ENCODE measurements around the gene QPCTL. TPM values are rescaled to one million over a fixed set of nuclear protein-coding genes. Genes with fewer than 3 reads are reported as not detected.

QPCTL gene
- total and polyA plus RNA-seq, 9 of the 15 experiments (the other 6 are each of a cell fraction or from before 2014, with no cell fraction given) = 0.99 to 31.3 (median 12.7) TPM

DNA sequence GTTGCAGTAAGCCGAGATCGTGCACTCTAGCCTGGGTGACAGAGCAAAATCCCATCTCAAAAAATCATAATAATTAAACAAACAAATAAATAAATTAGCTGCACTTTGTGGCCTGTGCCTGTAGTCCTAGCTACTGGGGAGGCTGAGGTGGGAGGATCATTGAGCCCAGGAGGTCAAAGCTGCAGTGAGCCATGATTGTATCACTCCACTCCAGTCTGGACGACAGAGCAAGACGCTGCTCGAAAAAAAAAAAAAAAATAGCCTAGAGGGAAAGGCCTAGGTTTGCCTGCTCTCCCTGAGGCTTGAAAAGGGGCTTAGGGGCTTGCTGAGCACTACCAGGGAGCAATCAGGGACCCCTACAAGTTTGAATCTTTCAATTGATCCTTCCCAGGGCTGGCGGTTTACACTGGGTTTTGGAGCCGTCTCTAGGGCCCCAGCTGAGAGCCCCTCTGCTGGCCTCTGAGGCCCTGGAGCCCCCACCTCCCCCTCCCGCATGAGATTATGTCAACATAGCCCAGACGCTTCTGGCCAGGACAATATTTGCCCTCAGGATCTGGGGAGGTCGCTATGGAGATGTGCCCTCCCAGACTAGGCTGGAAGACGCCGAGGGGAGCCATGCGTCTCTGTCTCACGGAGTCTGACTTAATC is 34.8 kb upstream of the QPCTL start:
- BruUV-seq (replicated peaks) = no TSS peak
- ATAC-seq = peak; percentile 33
- TF ChIP-seq BCOR (IDR thresholded peaks at IDR 0.05) (peak; percentile 39; the same call in 1 of the 2 replicates), CREB1 (IDR thresholded peaks at IDR 0.05) (no peak), CREB1 (CRISPR knock-in tag; IDR thresholded peaks at IDR 0.05) (no peak), ZNF384 (IDR thresholded peaks at IDR 0.05; ENCODE audit: low read depth, low read length) (peak; percentile 64), ZBTB7A (IDR thresholded peaks at IDR 0.05; ENCODE audit: borderline replicate concordance, control insufficient read depth, low read depth, low read length) (peak; percentile 25; the same call in 1 of the 2 replicates), RBM25 (IDR thresholded peaks at IDR 0.05; ENCODE audit: low read depth, low read length, severe bottlenecking) (peak; percentile 10)
- no peak overlapping the region for H3K4me2 ChIP-seq (ENCODE audit: insufficient read depth, low read length)
- H2AFZ ChIP-seq (ENCODE audit: low read depth, low read length) = peak overlapping the region; percentile 60
- H3K27ac ChIP-seq (ENCODE audit: extremely low read depth, low read depth, low read length) = no peak overlapping the region
- H3K79me2 ChIP-seq (ENCODE audit: control insufficient read depth, insufficient read depth, low read length) = no peaks in the 10 kb centered on the region
- H3K27me3 ChIP-seq (ENCODE audit: control insufficient read depth in 2 of 2, insufficient read depth in 2 of 2, low read length in 2 of 2) = no peaks in the 10 kb centered on the region
- H3K9me1 ChIP-seq (ENCODE audit: control insufficient read depth, insufficient read depth, low read length) = no peaks in the 10 kb centered on the region
- H3K36me3 ChIP-seq (ENCODE audit: control insufficient read depth, insufficient read depth, low read length) = no peaks in the 10 kb centered on the region
- H3K4me1 ChIP-seq (replicated peaks in 1 of 2; ENCODE audit: control insufficient read depth in 2 of 2, insufficient read depth in 2 of 2, low read length in 2 of 2) = peaks cover 4 to 7% of the 10 kb centered on the region in 2 experiments; a peak in 3 of 5 replicates
- H3K4me3 ChIP-seq = no peak overlapping the region
- no peaks in the 10 kb centered on the region for H4K20me1 ChIP-seq (replicated peaks; ENCODE audit: control insufficient read depth, insufficient read depth, low read length)
- intact Hi-C loops (cut with micrococcal nuclease) (no loop called here), in situ Hi-C loops (cut with MboI) (no loop called here)
- DNase-seq (ENCODE audit: extremely low read depth in 1 of 4, low spot score in 3 of 4) = peak in 2 of 4 experiments; percentile 19 to 22
- ChIA-PET POLR2A (no interaction called here), CTCF (ENCODE audit: low intra/inter-chr PET ratio) (no interaction called here)
- H3K9ac ChIP-seq (ENCODE audit: insufficient read depth in 1 of 2, low read depth in 2 of 2, low read length in 2 of 2) = peak overlapping the region in 1 of 2 experiments; percentile 80; a peak in 2 of 4 replicates
- no peaks in the 10 kb centered on the region for H3K9me3 ChIP-seq (replicated peaks; ENCODE audit: control insufficient read depth, insufficient read depth, low read depth, low read length)
- WGBS (ENCODE audit: insufficient coverage, low coverage, missing lambda C conversion rate) = 41% methylated on average over 14 of the region's 14 CpGs
- FAIRE-seq = peak; percentile 35

Data from K562 (cell line).